SK-N-SH treated with all-trans-retinoic acid at 6 μM for 48 hours (cell line): Measurements from ENCODE around the gene ZNF91.

Experiments
- ATAC-seq: fragments of 200-7000 bp; cut with Tn5 transposase; 3 replicates; pipeline ENCODE4 v1.9.1; 2020; ENCODE audit warnings: mild to moderate bottlenecking, moderate library complexity
- ARNTL ChIP-seq: fragments of 450-650 bp; formaldehyde crosslinking; IDR thresholded peaks from 2 replicates; pipeline ENCODE4 v1.5.0; 2020; ENCODE audit warnings: low read depth, mild to moderate bottlenecking, moderate library complexity, borderline replicate concordance
- BACH2 ChIP-seq: fragments of 250-450 bp; sonication (Bioruptor Pico); IDR thresholded peaks from 2 replicates; pipeline ENCODE4 v1.9.0; 2021; ENCODE audit warnings: mild to moderate bottlenecking, borderline replicate concordance
- CSDC2 ChIP-seq: fragments of 250-450 bp; sonication (Bioruptor Pico); IDR thresholded peaks from 2 replicates; pipeline ENCODE4 v1.5.0; 2020; ENCODE audit warnings: mild to moderate bottlenecking, moderate library complexity
- GLIS3 ChIP-seq: fragments of 250-450 bp; sonication (Bioruptor Pico); IDR thresholded peaks from 2 replicates; pipeline ENCODE4 v1.5.0; 2020; ENCODE audit warnings: mild to moderate bottlenecking, moderate library complexity
- ISL1 ChIP-seq: fragments of 250-450 bp; sonication (Bioruptor Pico); IDR thresholded peaks from 2 replicates; pipeline ENCODE4 v2.1.2; 2022; ENCODE audit warnings: mild to moderate bottlenecking, moderate library complexity
- OSR1 ChIP-seq: fragments of 250-450 bp; sonication (Bioruptor Pico); IDR thresholded peaks from 2 replicates; pipeline ENCODE4 v1.8.0; 2022; ENCODE audit warnings: moderate library complexity, mild to moderate bottlenecking, inconsistent platforms
- RARB ChIP-seq: fragments of 250-450 bp; sonication (Bioruptor Pico); IDR thresholded peaks from 2 replicates; pipeline ENCODE4 v1.8.0; 2021; ENCODE audit warnings: mild to moderate bottlenecking, moderate library complexity
- SNAI2 ChIP-seq: fragments of 250-450 bp; sonication (Bioruptor Pico); IDR thresholded peaks from 2 replicates; pipeline ENCODE4 v1.5.0; 2020; ENCODE audit warnings: mild to moderate bottlenecking, moderate library complexity
- TCF4 ChIP-seq: fragments of 250-450 bp; sonication (Bioruptor Pico); IDR thresholded peaks from 2 replicates; pipeline ENCODE4 v1.8.0; 2021; ENCODE audit warnings: mild to moderate bottlenecking, moderate library complexity, borderline replicate concordance
- TOX ChIP-seq: fragments of 250-450 bp; sonication (Bioruptor Pico); IDR thresholded peaks from 2 replicates; pipeline ENCODE4 v1.8.0; 2021; ENCODE audit warnings: mild to moderate bottlenecking, moderate library complexity, borderline replicate concordance
- ZC3H10 ChIP-seq: fragments of 250-450 bp; sonication (Bioruptor Pico); IDR thresholded peaks from 2 replicates; pipeline ENCODE4 v1.5.1; 2021; ENCODE audit warnings: mild to moderate bottlenecking, moderate library complexity
- ZFP3 ChIP-seq: fragments of 250-450 bp; sonication (Bioruptor Pico); IDR thresholded peaks from 2 replicates; pipeline ENCODE4 v1.5.0; 2020; ENCODE audit warnings: mild to moderate bottlenecking, moderate library complexity
- ZFP30 ChIP-seq: fragments of 450-650 bp; formaldehyde crosslinking; IDR thresholded peaks from 2 replicates; pipeline ENCODE4 v1.5.0; 2022; ENCODE audit warnings: mild to moderate bottlenecking, moderate library complexity
- ZNF565 ChIP-seq: fragments of 450-650 bp; formaldehyde crosslinking; conservative IDR thresholded peaks from 2 replicates; pipeline ENCODE4 v1.5.0; 2020; ENCODE audit warnings: low read depth, mild to moderate bottlenecking, moderate library complexity
- ZNF70 ChIP-seq: fragments of 450-650 bp; formaldehyde crosslinking; IDR thresholded peaks from 2 replicates; pipeline ENCODE4 v1.5.0; 2020; ENCODE audit warnings: mild to moderate bottlenecking, moderate library complexity
- ZNF8 ChIP-seq: fragments of 450-650 bp; formaldehyde crosslinking; IDR thresholded peaks from 2 replicates; pipeline ENCODE4 v1.5.0; 2020; ENCODE audit warnings: mild to moderate bottlenecking, moderate library complexity
- TF ChIP-seq, protein P1 (sequence below): fragments of 250-450 bp; sonication (Bioruptor Pico); IDR thresholded peaks from 2 replicates; pipeline ENCODE4 v1.8.0; 2020; ENCODE audit warnings: mild to moderate bottlenecking, moderate library complexity, borderline replicate concordance
- TF ChIP-seq, protein P2 (sequence below): fragments of 250-450 bp; sonication (Bioruptor Pico); IDR thresholded peaks from 2 replicates; pipeline ENCODE4 v1.8.0; 2021; ENCODE audit warnings: low read depth, mild to moderate bottlenecking, moderate library complexity, borderline replicate concordance
- TF ChIP-seq, protein P3 (sequence below): fragments of 250-450 bp; sonication (Bioruptor Pico); IDR thresholded peaks from 2 replicates; pipeline ENCODE4 v1.5.0; 2020; ENCODE audit warnings: mild to moderate bottlenecking, moderate library complexity
- TF ChIP-seq, protein P4 (sequence below): fragments of 250-450 bp; sonication (Bioruptor Pico); IDR thresholded peaks from 2 replicates; pipeline ENCODE4 v1.5.1; 2021; ENCODE audit warnings: mild to moderate bottlenecking, moderate library complexity
- TF ChIP-seq, protein P5 (sequence below): fragments of 250-450 bp; sonication (Bioruptor Pico); IDR thresholded peaks from 2 replicates; pipeline ENCODE4 v1.5.1; 2020; ENCODE audit warnings: low read depth, mild to moderate bottlenecking, moderate library complexity

Gene ZNF91

DNA sequence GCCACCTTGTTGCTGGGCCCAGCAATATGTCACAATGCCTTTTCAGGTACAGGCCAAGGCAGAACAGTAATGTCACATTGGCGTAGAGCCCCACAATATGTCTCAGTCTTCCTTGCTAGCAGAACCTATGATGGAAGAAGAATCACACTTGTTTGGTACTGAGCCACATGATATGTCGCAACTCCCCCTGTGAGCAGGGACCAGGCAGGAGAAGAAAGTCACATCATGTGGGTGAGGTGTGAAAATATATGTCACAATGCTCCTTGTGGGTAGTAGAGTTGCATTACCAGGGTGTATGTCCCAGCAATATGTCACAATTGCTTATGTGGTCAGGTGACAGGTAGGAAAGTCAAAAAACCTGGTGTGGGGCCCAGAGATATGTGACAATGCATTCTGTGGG is 7.1 kb upstream of the ZNF91 start:
- no peak for ATAC-seq
- TF ChIP-seq ZFP30 (CRISPR knock-in tag), result no peak
- TF ChIP-seq TCF4, result no peak
- TF ChIP-seq ZC3H10 (CRISPR knock-in tag), result no peak
- TF ChIP-seq SNAI2 (CRISPR knock-in tag), result no peak
- TF ChIP-seq, protein P1, sequence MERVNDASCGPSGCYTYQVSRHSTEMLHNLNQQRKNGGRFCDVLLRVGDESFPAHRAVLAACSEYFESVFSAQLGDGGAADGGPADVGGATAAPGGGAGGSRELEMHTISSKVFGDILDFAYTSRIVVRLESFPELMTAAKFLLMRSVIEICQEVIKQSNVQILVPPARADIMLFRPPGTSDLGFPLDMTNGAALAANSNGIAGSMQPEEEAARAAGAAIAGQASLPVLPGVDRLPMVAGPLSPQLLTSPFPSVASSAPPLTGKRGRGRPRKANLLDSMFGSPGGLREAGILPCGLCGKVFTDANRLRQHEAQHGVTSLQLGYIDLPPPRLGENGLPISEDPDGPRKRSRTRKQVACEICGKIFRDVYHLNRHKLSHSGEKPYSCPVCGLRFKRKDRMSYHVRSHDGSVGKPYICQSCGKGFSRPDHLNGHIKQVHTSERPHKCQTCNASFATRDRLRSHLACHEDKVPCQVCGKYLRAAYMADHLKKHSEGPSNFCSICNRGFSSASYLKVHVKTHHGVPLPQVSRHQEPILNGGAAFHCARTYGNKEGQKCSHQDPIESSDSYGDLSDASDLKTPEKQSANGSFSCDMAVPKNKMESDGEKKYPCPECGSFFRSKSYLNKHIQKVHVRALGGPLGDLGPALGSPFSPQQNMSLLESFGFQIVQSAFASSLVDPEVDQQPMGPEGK (CRISPR knock-in tag), result no peak
- TF ChIP-seq ZNF8 (CRISPR knock-in tag), result no peak
- no peak for TF ChIP-seq ISL1 (CRISPR knock-in tag)
- no peak for TF ChIP-seq RARB (CRISPR knock-in tag)
- TF ChIP-seq, protein P2, sequence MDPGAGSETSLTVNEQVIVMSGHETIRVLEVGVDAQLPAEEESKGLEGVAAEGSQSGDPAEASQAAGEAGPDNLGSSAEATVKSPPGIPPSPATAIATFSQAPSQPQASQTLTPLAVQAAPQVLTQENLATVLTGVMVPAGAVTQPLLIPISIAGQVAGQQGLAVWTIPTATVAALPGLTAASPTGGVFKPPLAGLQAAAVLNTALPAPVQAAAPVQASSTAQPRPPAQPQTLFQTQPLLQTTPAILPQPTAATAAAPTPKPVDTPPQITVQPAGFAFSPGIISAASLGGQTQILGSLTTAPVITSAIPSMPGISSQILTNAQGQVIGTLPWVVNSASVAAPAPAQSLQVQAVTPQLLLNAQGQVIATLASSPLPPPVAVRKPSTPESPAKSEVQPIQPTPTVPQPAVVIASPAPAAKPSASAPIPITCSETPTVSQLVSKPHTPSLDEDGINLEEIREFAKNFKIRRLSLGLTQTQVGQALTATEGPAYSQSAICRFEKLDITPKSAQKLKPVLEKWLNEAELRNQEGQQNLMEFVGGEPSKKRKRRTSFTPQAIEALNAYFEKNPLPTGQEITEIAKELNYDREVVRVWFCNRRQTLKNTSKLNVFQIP, result no peak
- no peak for TF ChIP-seq ZNF70 (CRISPR knock-in tag)
- TF ChIP-seq, protein P3, sequence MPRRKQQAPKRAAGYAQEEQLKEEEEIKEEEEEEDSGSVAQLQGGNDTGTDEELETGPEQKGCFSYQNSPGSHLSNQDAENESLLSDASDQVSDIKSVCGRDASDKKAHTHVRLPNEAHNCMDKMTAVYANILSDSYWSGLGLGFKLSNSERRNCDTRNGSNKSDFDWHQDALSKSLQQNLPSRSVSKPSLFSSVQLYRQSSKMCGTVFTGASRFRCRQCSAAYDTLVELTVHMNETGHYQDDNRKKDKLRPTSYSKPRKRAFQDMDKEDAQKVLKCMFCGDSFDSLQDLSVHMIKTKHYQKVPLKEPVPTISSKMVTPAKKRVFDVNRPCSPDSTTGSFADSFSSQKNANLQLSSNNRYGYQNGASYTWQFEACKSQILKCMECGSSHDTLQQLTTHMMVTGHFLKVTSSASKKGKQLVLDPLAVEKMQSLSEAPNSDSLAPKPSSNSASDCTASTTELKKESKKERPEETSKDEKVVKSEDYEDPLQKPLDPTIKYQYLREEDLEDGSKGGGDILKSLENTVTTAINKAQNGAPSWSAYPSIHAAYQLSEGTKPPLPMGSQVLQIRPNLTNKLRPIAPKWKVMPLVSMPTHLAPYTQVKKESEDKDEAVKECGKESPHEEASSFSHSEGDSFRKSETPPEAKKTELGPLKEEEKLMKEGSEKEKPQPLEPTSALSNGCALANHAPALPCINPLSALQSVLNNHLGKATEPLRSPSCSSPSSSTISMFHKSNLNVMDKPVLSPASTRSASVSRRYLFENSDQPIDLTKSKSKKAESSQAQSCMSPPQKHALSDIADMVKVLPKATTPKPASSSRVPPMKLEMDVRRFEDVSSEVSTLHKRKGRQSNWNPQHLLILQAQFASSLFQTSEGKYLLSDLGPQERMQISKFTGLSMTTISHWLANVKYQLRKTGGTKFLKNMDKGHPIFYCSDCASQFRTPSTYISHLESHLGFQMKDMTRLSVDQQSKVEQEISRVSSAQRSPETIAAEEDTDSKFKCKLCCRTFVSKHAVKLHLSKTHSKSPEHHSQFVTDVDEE (CRISPR knock-in tag), result no peak
- TF ChIP-seq OSR1 (CRISPR knock-in tag), result no peak
- no peak for TF ChIP-seq BACH2 (CRISPR knock-in tag)
- no peak for TF ChIP-seq CSDC2 (CRISPR knock-in tag)
- no peak for TF ChIP-seq ZNF565 (CRISPR knock-in tag)
- TF ChIP-seq, protein P4, sequence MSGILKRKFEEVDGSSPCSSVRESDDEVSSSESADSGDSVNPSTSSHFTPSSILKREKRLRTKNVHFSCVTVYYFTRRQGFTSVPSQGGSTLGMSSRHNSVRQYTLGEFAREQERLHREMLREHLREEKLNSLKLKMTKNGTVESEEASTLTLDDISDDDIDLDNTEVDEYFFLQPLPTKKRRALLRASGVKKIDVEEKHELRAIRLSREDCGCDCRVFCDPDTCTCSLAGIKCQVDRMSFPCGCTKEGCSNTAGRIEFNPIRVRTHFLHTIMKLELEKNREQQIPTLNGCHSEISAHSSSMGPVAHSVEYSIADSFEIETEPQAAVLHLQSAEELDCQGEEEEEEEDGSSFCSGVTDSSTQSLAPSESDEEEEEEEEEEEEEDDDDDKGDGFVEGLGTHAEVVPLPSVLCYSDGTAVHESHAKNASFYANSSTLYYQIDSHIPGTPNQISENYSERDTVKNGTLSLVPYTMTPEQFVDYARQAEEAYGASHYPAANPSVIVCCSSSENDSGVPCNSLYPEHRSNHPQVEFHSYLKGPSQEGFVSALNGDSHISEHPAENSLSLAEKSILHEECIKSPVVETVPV (CRISPR knock-in tag), result no peak
- TF ChIP-seq ZFP3 (CRISPR knock-in tag), result no peak
- TF ChIP-seq, protein P5, sequence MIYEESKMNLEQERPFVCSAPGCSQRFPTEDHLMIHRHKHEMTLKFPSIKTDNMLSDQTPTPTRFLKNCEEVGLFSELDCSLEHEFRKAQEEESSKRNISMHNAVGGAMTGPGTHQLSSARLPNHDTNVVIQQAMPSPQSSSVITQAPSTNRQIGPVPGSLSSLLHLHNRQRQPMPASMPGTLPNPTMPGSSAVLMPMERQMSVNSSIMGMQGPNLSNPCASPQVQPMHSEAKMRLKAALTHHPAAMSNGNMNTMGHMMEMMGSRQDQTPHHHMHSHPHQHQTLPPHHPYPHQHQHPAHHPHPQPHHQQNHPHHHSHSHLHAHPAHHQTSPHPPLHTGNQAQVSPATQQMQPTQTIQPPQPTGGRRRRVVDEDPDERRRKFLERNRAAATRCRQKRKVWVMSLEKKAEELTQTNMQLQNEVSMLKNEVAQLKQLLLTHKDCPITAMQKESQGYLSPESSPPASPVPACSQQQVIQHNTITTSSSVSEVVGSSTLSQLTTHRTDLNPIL (CRISPR knock-in tag), result no peak
- no peak for TF ChIP-seq ARNTL

DNA sequence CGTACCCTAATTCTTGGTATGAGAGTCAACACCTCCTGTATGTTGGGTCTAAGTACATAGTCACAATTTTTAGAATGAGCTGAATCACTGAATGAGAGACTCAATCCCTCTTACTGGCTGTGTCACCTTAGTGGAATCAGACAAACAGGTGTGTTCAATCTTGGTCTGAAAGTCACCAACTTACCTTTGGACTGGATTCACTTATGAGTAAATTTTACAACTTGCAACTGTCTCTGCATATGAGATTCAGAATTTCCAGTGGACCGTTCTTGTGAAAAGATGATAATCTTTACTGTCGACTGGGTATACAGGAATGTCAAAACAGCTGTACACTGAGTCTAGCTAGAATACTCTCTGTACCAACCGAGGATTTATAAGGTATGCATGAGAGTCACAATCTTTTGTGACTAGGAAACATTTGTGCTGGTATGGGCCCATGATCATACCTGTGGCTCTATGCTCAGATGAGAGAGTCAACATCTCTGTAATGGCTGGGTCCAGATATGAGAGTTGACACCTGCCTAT is 5.9 kb upstream of the ZNF91 start:
- no peak for ATAC-seq
- TF ChIP-seq RARB (CRISPR knock-in tag) (no peak), ZFP3 (CRISPR knock-in tag) (no peak), ZNF565 (CRISPR knock-in tag) (no peak), OSR1 (CRISPR knock-in tag) (no peak), ZFP30 (CRISPR knock-in tag) (no peak), ISL1 (CRISPR knock-in tag) (no peak), ARNTL (no peak), ZNF8 (CRISPR knock-in tag) (no peak), ZNF70 (CRISPR knock-in tag) (no peak), SNAI2 (CRISPR knock-in tag) (no peak), GLIS3 (no peak), TCF4 (no peak), ZC3H10 (CRISPR knock-in tag) (no peak), TOX (CRISPR knock-in tag) (no peak), CSDC2 (CRISPR knock-in tag) (no peak)
- TF ChIP-seq, protein P4 (CRISPR knock-in tag), result no peak
- TF ChIP-seq, protein P2, result no peak
- TF ChIP-seq, protein P3 (CRISPR knock-in tag), result no peak
